ENCODE data around the gene MGMT. TPM values are rescaled to one million over a fixed set of nuclear protein-coding genes. Genes with fewer than 3 reads are reported as not detected.

MGMT gene
- total RNA-seq, 1 donor from 2014 or later, result 25.9 TPM

- no peak for DNase-seq (ENCODE audit: low spot score)
- H3K9me3 Mint-ChIP-seq (ENCODE audit: unreplicated experiment), result no peaks in the 10 kb centered on the region
- H3K4me3 Mint-ChIP-seq (ENCODE audit: unreplicated experiment), result no peak overlapping the region
- H3K36me3 Mint-ChIP-seq (ENCODE audit: low read depth, unreplicated experiment), result peaks cover 5% of the 10 kb centered on the region
- H3K27ac Mint-ChIP-seq (ENCODE audit: unreplicated experiment), result no peak overlapping the region
- no peak for TF ChIP-seq CTCF (IDR thresholded peaks at IDR 0.05; ENCODE audit: unreplicated experiment)
- H3K27me3 Mint-ChIP-seq (ENCODE audit: unreplicated experiment), result peaks cover 1% of the 10 kb centered on the region
- peaks cover 10% of the 10 kb centered on the region for H3K4me1 Mint-ChIP-seq (ENCODE audit: unreplicated experiment)
These were observed 162.9 kb downstream of the MGMT start for GRCh38 chr10:129629911-129630310.

- Mint-ChIP-seq H3K36me3 (ENCODE audit: low read depth, unreplicated experiment) (peaks cover 8% of the 10 kb centered on the region), H3K4me1 (ENCODE audit: unreplicated experiment) (peaks cover 13% of the 10 kb centered on the region), H3K4me3 (ENCODE audit: unreplicated experiment) (no peak overlapping the region), H3K27me3 (ENCODE audit: unreplicated experiment) (peaks cover 1% of the 10 kb centered on the region), H3K9me3 (ENCODE audit: unreplicated experiment) (no peaks in the 10 kb centered on the region), H3K27ac (ENCODE audit: unreplicated experiment) (no peak overlapping the region)
- no peak for DNase-seq (ENCODE audit: low spot score)
- TF ChIP-seq CTCF (IDR thresholded peaks at IDR 0.05; ENCODE audit: unreplicated experiment), result no peak
These were observed 164.0 kb downstream of the MGMT start for GRCh38 chr10:129631006-129631405.

GRCh38 chr10:129631870-129632623 is 165.0 kb downstream of the MGMT start:
- TF ChIP-seq CTCF (IDR thresholded peaks at IDR 0.05; ENCODE audit: unreplicated experiment), result no peak
- H3K4me3 Mint-ChIP-seq (ENCODE audit: unreplicated experiment), result no peak overlapping the region
- DNase-seq (ENCODE audit: low spot score), result no peak
- no peaks in the 10 kb centered on the region for H3K9me3 Mint-ChIP-seq (ENCODE audit: unreplicated experiment)
- H3K36me3 Mint-ChIP-seq (ENCODE audit: low read depth, unreplicated experiment), result peaks cover 8% of the 10 kb centered on the region
- H3K27me3 Mint-ChIP-seq (ENCODE audit: unreplicated experiment), result peaks cover 1% of the 10 kb centered on the region
- H3K27ac Mint-ChIP-seq (ENCODE audit: unreplicated experiment), result no peak overlapping the region
- H3K4me1 Mint-ChIP-seq (ENCODE audit: unreplicated experiment), result peaks cover 12% of the 10 kb centered on the region

- H3K27me3 Mint-ChIP-seq (ENCODE audit: unreplicated experiment), result peaks cover 3% of the 10 kb centered on the region
- no peaks in the 10 kb centered on the region for H3K9me3 Mint-ChIP-seq (ENCODE audit: unreplicated experiment)
- TF ChIP-seq CTCF (IDR thresholded peaks at IDR 0.05; ENCODE audit: unreplicated experiment), result no peak
- H3K4me3 Mint-ChIP-seq (ENCODE audit: unreplicated experiment), result no peak overlapping the region
- H3K27ac Mint-ChIP-seq (ENCODE audit: unreplicated experiment), result no peak overlapping the region
- DNase-seq (ENCODE audit: low spot score), result no peak
- H3K4me1 Mint-ChIP-seq (ENCODE audit: unreplicated experiment), result peaks cover 3% of the 10 kb centered on the region
- peaks cover 8% of the 10 kb centered on the region for H3K36me3 Mint-ChIP-seq (ENCODE audit: low read depth, unreplicated experiment)
These were observed 170.0 kb downstream of the MGMT start for GRCh38 chr10:129637010-129637409.

GRCh38 chr10:129637846-129638245 is 170.8 kb downstream of the MGMT start:
- peaks cover 8% of the 10 kb centered on the region for H3K36me3 Mint-ChIP-seq (ENCODE audit: low read depth, unreplicated experiment)
- no peak for TF ChIP-seq CTCF (IDR thresholded peaks at IDR 0.05; ENCODE audit: unreplicated experiment)
- H3K4me3 Mint-ChIP-seq (ENCODE audit: unreplicated experiment), result no peak overlapping the region
- no peak overlapping the region for H3K27ac Mint-ChIP-seq (ENCODE audit: unreplicated experiment)
- H3K27me3 Mint-ChIP-seq (ENCODE audit: unreplicated experiment), result peaks cover 3% of the 10 kb centered on the region
- no peaks in the 10 kb centered on the region for H3K9me3 Mint-ChIP-seq (ENCODE audit: unreplicated experiment)
- peaks cover 3% of the 10 kb centered on the region for H3K4me1 Mint-ChIP-seq (ENCODE audit: unreplicated experiment)
- DNase-seq (ENCODE audit: low spot score), result no peak
